Effector CD4-positive, alpha-beta T cell (primary cell): ENCODE data around the gene YPEL2.

Source experiments
- DNase-seq: peaks from one replicate; pipeline ENCODE4 v3.0.0-alpha.2; 2020

YPEL2 gene

DNA sequence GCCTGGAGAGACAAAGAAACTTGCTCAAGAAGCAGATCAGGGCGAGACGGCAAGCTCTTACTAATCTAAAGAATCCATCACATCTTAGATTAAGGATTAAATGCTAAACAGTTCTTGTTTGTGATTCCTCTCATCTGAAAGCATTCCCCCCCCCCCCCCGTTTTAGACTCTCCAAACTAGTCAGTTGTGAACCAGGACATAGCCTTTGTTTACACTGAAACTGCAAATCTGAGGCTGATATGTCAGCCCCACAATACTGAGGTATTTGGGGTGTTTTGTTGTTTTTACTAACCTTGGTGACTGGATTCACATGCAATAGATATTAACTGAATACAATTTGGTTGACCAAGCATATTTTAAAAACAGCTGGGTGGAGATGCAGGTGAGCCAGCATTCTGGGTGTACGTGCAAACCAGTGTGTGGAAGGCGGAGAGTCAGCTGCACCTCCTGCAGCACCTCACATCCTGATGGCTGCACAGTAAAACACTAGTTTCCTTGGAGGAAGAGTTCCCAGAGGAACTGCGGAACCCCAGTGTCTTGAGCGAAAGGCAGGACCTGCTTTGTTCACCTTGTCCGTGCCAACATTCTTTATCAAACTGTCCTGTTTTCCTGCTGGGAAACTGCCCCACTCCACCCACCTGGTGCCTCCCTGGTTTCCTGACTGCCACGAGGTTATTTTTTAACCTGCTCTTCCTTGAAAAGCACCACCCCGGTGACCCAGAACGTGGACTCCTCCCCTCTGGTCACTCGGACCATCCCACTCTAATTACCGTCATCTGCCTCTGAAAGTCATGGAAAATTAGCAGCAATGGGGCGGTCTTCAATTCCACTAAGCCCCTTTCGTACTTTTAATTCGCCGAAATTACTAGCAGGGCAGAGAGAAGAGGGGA lies 1.2 kb upstream of the YPEL2 start:
- DNase-seq, result no peak

- peak; percentile 21 for DNase-seq
Observed at GRCh38 chr17:59331929-59332748, 684 bp downstream of the YPEL2 start.

DNA sequence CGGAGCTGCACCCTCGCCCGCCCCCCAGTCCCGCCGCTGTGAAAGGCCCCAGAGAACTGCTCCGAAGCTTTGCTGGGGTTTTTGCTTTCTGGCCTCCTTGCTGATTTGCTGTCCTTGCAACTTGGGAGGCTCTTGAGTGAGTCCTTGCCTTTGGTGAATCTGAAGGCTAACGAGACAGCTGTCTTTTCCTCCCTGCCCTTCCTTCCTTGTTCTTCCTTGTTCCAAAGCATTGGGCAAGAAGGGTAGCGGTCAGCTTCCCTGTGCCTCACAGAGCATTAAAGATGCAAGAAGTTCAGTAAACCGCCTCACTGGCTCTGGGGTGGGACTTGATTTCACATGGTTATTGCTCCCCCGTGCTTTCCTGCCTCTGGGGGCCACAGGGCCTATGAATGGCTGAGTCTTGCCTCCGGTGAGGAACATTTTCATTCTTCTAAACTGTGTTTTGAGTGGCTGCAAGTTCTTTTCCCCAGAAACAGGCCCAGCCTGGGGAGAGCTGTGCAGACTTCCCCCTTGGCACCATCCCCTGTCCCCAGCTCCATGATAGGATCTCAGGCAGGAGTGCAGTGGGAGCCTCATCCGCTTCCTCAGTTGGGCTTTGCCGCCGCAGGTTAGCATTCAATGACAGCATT lies 1.4 kb downstream of the YPEL2 start:
- no peak for DNase-seq

GRCh38 chr17:59333836-59334235 lies 2.4 kb downstream of the YPEL2 start:
- DNase-seq, result no peak

DNA sequence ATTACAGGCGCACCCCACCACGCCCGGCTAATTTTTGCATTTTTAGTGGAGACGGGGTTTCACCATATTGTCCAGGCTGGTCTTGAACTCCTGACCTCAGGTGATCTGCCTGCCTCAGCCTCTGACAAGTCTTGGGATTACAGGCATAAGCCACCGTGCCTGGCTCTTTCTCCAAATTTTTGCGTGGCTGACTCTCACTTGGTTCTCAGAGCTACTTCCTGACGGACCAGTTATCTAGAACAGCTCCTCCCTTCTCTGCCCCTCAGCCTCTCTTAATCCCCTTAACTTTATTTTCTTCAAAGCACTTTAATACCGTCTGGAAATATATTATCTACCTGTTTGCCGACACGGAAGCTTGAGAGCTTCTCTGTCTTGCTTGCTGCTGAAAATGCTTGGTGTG lies 4.2 kb downstream of the YPEL2 start:
- DNase-seq, result no peak

DNA sequence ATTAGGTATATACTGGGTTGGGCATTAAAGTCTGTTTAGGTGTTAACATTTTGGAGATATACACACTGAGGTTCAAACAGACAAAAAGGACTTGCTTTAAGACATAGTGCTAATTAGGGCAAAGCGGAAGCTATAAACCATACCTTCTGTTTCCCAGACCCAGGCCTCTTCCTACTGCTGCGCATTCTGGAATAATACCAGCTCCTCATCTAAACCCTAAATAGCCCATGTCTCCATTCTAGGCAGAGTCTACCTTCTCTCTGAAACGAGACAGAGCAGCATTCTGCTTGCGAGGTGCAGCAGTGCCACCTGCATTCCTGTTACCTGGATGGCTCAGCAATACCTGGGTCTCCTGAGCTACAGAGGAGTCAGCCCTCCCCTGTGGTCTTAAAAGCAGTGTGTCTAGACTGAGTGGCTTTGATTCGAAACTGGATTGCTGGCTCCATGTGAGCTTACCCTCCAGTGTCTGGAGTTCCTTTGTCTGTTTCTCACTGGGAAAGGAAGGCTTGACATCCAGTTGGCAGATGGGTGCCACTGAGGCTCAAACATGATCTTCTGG lies 6.4 kb downstream of the YPEL2 start:
- DNase-seq, result no peak

GRCh38 chr17:59338498-59338897 lies 7.0 kb downstream of the YPEL2 start:
- no peak for DNase-seq

- DNase-seq, result no peak
Observed at GRCh38 chr17:59341922-59342321, 10.5 kb downstream of the YPEL2 start.

- DNase-seq, result no peak
Observed at GRCh38 chr17:59342681-59343131, 11.3 kb downstream of the YPEL2 start.

DNA sequence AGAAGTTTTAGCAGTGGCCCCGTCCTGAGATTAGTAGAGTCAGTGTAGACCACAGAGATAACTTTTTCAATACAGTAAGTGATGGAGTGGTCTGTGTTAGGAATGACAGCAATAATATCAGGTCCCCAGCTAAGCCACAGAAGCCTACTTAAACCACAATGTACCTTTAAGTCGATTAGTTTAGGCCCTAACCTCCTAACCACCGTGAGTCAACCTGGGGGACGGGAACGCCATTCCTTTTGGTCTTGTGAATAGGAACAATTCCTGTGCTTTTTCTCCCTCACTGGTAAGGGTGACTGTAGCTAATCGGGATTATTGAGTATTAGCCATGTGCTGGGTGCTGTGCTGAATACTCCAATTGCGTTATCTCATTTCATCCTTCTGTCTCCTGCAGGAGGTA lies 14.0 kb downstream of the YPEL2 start:
- no peak for DNase-seq

- DNase-seq, result no peak
Observed at GRCh38 chr17:59346341-59346740, 14.9 kb downstream of the YPEL2 start.

- DNase-seq, result no peak
Observed at GRCh38 chr17:59346876-59347407, 15.5 kb downstream of the YPEL2 start.

- DNase-seq, result no peak
Observed at GRCh38 chr17:59347975-59348391, 16.5 kb downstream of the YPEL2 start.

GRCh38 chr17:59349178-59349577 lies 17.7 kb downstream of the YPEL2 start:
- no peak for DNase-seq

DNA sequence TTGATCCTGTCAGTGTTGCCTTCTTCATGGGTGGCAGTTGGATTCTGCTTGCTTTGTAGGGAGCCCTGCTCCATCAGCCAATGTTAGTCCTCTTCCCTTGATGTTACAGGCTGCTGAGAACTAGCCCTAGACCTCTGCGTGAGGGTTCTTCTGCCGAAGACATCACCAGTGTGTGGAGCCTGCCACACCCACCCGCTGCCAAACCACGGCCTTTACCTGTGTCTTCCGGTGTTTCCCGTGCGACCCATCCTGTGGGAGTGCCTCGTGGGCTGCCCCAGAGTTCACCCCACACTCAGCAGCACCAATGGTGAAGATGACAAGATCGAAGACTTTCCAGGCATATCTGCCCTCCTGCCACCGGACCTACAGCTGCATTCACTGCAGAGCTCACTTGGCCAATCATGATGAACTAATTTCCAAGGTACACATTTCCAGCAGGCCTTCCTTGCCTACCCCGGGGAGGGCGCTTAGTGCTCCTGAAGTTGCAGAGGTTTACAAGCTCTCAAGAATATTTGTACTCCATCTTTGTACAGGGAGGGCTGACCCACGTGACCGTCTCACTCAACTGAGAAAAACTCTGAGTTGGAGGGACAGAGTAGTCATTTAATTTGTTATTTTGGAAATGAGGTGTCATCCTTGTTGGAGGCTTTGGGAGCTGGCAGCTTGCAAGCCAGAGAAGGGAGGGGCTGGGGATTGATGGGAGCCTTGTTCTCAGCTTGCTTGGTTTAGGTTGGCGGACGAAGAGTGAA lies 21.8 kb downstream of the YPEL2 start:
- DNase-seq, result no peak

DNA sequence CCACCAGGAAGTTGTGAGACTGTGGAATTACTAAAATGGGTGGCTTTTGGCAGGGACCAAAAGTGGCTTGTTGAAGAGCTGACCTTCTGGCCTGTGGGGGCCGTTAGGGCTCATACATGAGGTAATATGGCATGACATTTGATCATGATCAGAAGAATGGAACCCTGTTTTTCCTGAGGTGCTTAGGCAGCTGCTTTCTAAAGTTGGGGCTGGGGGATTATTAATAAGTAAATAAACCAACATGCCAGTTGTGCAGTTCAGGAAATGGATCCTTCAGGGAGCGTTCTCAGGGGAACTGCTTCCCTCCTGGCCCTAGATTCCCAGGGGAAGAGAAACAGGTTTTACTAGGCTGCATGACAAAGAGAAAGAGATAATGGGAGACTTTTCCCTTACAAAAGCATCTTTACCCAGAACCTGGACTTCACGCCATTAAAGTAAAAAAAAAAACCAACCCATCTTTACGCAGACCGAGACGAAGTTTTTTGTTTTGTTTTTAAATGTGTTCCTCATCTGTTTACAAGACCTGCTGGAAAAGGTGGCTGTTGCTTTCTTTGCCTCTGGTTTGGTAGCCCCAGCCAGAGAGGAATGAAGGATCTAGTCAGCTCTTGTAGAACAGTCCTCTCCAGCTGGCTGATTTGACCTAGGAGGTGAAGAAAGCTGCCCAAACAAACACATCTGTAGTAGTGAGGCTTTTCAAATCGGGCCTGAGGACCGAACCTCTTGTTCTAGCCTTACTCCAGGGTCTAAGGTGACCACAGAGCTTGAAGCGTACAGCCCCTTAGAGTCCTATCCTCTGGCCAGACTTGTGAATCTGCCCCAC lies 22.7 kb downstream of the YPEL2 start:
- no peak for DNase-seq

- no peak for DNase-seq
Observed at GRCh38 chr17:59355030-59355701, 23.7 kb downstream of the YPEL2 start.

DNA sequence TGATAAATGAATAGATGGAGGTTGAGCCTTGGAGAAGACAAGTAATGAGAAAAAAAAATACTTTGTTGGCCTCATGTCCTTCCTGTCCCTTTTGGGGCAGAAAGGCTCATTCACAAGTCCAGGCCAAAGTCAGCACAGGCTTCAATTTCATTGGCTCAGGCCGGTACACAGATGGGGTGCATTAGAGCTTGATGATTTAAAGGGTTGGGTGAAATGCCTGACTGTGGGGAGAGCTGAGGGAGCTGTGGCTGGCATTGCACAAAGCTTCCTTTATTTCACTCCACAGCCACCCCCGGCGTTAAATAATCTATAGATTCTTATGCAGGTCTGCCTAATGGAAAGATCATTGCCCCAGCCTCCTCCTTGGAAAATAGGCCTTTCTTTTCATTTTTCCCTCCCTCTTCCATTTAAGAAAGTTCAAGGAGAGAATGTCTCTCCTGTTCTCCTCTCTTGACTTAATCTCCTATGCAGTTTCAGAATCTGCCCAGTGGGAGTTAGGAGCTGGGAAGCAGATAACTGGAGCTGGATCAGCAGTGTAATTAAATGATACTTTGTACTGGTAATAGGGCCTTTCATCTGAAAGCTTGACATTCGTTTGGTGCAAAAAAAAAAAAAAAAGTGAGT lies 24.4 kb downstream of the YPEL2 start:
- no peak for DNase-seq

DNA sequence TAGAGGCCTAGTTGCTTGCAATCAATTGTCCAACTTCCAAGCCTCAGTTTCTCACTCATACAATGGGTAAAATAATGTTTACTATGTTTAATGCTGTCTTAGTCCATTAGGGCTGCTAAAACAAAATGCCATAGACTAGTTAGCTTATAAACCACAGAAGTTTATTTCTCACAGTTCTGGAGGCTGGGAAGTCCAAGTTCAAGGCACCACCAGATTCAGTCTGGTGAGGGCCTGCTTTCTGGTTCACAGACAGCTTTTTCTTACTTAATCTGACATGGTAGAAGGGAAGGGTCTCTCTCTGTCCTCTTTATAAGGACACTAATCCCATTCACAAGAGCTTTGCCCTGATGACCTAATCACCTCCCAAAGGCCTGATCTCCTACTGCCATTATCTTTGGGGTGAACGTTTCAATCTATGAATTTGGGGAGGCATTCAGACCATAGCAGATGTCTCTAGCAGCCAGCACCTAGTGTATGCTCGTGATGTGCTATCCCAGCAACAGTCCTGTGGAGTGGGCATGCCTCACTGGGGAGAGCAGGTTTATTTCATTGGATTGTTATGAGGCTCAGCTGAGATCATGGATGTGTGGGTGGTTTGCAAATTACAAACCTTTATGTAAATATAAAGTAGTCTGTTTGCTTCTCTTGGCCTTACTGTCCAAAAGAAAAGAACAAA lies 25.2 kb downstream of the YPEL2 start:
- DNase-seq, result no peak
